Measurements from ENCODE around the gene KRT85.

- TF ChIP-seq, protein P1, sequence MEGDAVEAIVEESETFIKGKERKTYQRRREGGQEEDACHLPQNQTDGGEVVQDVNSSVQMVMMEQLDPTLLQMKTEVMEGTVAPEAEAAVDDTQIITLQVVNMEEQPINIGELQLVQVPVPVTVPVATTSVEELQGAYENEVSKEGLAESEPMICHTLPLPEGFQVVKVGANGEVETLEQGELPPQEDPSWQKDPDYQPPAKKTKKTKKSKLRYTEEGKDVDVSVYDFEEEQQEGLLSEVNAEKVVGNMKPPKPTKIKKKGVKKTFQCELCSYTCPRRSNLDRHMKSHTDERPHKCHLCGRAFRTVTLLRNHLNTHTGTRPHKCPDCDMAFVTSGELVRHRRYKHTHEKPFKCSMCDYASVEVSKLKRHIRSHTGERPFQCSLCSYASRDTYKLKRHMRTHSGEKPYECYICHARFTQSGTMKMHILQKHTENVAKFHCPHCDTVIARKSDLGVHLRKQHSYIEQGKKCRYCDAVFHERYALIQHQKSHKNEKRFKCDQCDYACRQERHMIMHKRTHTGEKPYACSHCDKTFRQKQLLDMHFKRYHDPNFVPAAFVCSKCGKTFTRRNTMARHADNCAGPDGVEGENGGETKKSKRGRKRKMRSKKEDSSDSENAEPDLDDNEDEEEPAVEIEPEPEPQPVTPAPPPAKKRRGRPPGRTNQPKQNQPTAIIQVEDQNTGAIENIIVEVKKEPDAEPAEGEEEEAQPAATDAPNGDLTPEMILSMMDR (IDR thresholded peaks at IDR 0.05; ENCODE audit: low read length): no peak
- no peak for TF ChIP-seq EZH2 (IDR thresholded peaks at IDR 0.05; ENCODE audit: borderline replicate concordance, low read length)
Observed at GRCh38 chr12:52402377-52402776, 35.1 kb upstream of the KRT85 start.

Measured in OCI-LY1 (cell line).